Measurements from ENCODE around the gene TLK1.

TLK1 gene

GRCh38 chr2:170953941-170954340 is 206.8 kb downstream of the TLK1 start:
- DNase-seq = no peak

GRCh38 chr2:170950221-170950761 is 210.4 kb downstream of the TLK1 start:
- no peak for DNase-seq

GRCh38 chr2:170949415-170949814 is 211.3 kb downstream of the TLK1 start:
- no peak for DNase-seq

GRCh38 chr2:170944545-170944944 is 216.1 kb downstream of the TLK1 start:
- DNase-seq = no peak

- no peak for DNase-seq
Observed at GRCh38 chr2:170943596-170943995, 217.1 kb downstream of the TLK1 start.

GRCh38 chr2:170943041-170943440 is 217.7 kb downstream of the TLK1 start:
- DNase-seq = no peak

- no peak for DNase-seq
Observed at GRCh38 chr2:170942615-170943014, 218.1 kb downstream of the TLK1 start.
